ENCODE measurements around the gene RRM2. TPM values are rescaled to one million over a fixed set of nuclear protein-coding genes. Genes with fewer than 3 reads are reported as not detected.
A peak's percentile ranks its signal among the peaks of the same experiment; 100 is the strongest.

Gene RRM2
- polyA plus RNA-seq = 33.2 TPM
- long read RNA-seq, donor 1, partial matches to known transcripts = 0 of 4 reads
- long read RNA-seq, donor 1, other reads (novel, unspliced or antisense) = 0 of 4 reads
- long read RNA-seq, donor 2, transcript RRM2-202 (10 exons, 3,673 nt) = major isoform, 11 of 12 reads
- long read RNA-seq, donor 2, partial matches to known transcripts = 0 of 12 reads
- long read RNA-seq, donor 2, other reads (novel, unspliced or antisense) = 0 of 12 reads
- long read RNA-seq, donor 3 = 0 reads
- long read RNA-seq, donor 4, partial matches to known transcripts = 0 of 2 reads
- long read RNA-seq, donor 4, other reads (novel, unspliced or antisense) = 0 of 2 reads
- long read RNA-seq, donor 5, transcript RRM2-202 (10 exons, 3,673 nt) = major isoform, 6 of 8 reads
- long read RNA-seq, donor 5, partial matches to known transcripts = 0 of 8 reads
- long read RNA-seq, donor 5, other reads (novel, unspliced or antisense) = 0 of 8 reads
- long read RNA-seq, donor 6, transcript RRM2-202 (10 exons, 3,673 nt) = major isoform, 11 of 14 reads
- long read RNA-seq, donor 6, partial matches to known transcripts = 0 of 14 reads
- long read RNA-seq, donor 6, other reads (novel, unspliced or antisense) = 0 of 14 reads
- long read RNA-seq, donor 7, transcript RRM2-202 (10 exons, 3,673 nt) = major isoform, 11 of 11 reads
- long read RNA-seq, donor 7, partial matches to known transcripts = 0 of 11 reads
- long read RNA-seq, donor 7, other reads (novel, unspliced or antisense) = 0 of 11 reads
- long read RNA-seq, donor 8, transcript RRM2-202 (10 exons, 3,673 nt) = major isoform, 9 of 11 reads
- long read RNA-seq, donor 8, partial matches to known transcripts = 0 of 11 reads
- long read RNA-seq, donor 8, other reads (novel, unspliced or antisense) = 0 of 11 reads
- long read RNA-seq, donor 9, transcript RRM2-202 (10 exons, 3,673 nt) = major isoform, 6 of 9 reads
- long read RNA-seq, donor 9, partial matches to known transcripts = 0 of 9 reads
- long read RNA-seq, donor 9, other reads (novel, unspliced or antisense) = 0 of 9 reads
- long read RNA-seq, donor 10, transcript RRM2-202 (10 exons, 3,673 nt) = major isoform, 7 of 7 reads
- long read RNA-seq, donor 10, partial matches to known transcripts = 0 of 7 reads
- long read RNA-seq, donor 10, other reads (novel, unspliced or antisense) = 0 of 7 reads
- long read RNA-seq, donor 11, transcript RRM2-202 (10 exons, 3,673 nt) = major isoform, 7 of 7 reads
- long read RNA-seq, donor 11, partial matches to known transcripts = 0 of 7 reads
- long read RNA-seq, donor 11, other reads (novel, unspliced or antisense) = 0 of 7 reads

- H3K27ac ChIP-seq (ENCODE audit: low read length) = peak within 1 kb of the TSS; percentile 89
- H3K27me3 ChIP-seq (ENCODE audit: control insufficient read depth, insufficient read depth, low read length) = peaks cover 2% of the 10 kb centered on the region
- H3K9me3 ChIP-seq (ENCODE audit: control insufficient read depth, low read depth, low read length) = no peaks in the 10 kb centered on the region
- DNase-seq = peak; percentile 91
- WGBS (ENCODE audit: insufficient coverage, low lambda C conversion rate) = no CpG with 5 or more reads among the region's 81 CpGs
- peaks cover 45% of the 10 kb centered on the region for H3K4me1 ChIP-seq (ENCODE audit: control insufficient read depth, insufficient read depth, low read length)
- peak within 1 kb of the TSS; percentile 66 for H3K4me3 ChIP-seq (ENCODE audit: low read length)
- no peaks in the 10 kb centered on the region for H3K36me3 ChIP-seq (ENCODE audit: control insufficient read depth, insufficient read depth, low read length)
Observed at GRCh38 chr2:10122500-10123280, at the start of gene RRM2. Gene RRM2, plus strand, starts transcription at chr2:10122739. Its CDS starts 60 bp downstream, at chr2:10122799.

- peaks cover 6% of the 10 kb centered on the region for H3K36me3 ChIP-seq (ENCODE audit: control insufficient read depth, insufficient read depth, low read length)
- peaks cover 9% of the 10 kb centered on the region for H3K27me3 ChIP-seq (ENCODE audit: control insufficient read depth, insufficient read depth, low read length)
- peaks cover 14% of the 10 kb centered on the region for H3K4me1 ChIP-seq (ENCODE audit: control insufficient read depth, insufficient read depth, low read length)
- H3K27ac ChIP-seq (ENCODE audit: low read length) = no peak overlapping the region
- H3K9me3 ChIP-seq (ENCODE audit: control insufficient read depth, low read depth, low read length) = no peaks in the 10 kb centered on the region
- no CpG with 5 or more reads among the region's 8 CpGs for WGBS (ENCODE audit: insufficient coverage, low lambda C conversion rate)
- no peak overlapping the region for H3K4me3 ChIP-seq (ENCODE audit: low read length)
- DNase-seq = no peak
Observed at GRCh38 chr2:10073706-10074105, 48.8 kb upstream of the RRM2 start.

- H3K9me3 ChIP-seq (ENCODE audit: control insufficient read depth, low read depth, low read length) = no peaks in the 10 kb centered on the region
- 93% methylated on average over 3 of the region's 13 CpGs for WGBS (ENCODE audit: insufficient coverage, low lambda C conversion rate)
- no peak overlapping the region for H3K27ac ChIP-seq (ENCODE audit: low read length)
- peaks cover 4% of the 10 kb centered on the region for H3K36me3 ChIP-seq (ENCODE audit: control insufficient read depth, insufficient read depth, low read length)
- H3K4me1 ChIP-seq (ENCODE audit: control insufficient read depth, insufficient read depth, low read length) = peaks cover 19% of the 10 kb centered on the region
- DNase-seq = no peak
- peaks cover 9% of the 10 kb centered on the region for H3K27me3 ChIP-seq (ENCODE audit: control insufficient read depth, insufficient read depth, low read length)
- no peak overlapping the region for H3K4me3 ChIP-seq (ENCODE audit: low read length)
Observed at GRCh38 chr2:10075101-10075500, 47.4 kb upstream of the RRM2 start.

- DNase-seq = no peak
- no CpG with 5 or more reads among the region's 9 CpGs for WGBS (ENCODE audit: insufficient coverage, low lambda C conversion rate)
- Histone ChIP-seq H3K27ac (ENCODE audit: low read length) (no peak overlapping the region), H3K9me3 (ENCODE audit: control insufficient read depth, low read depth, low read length) (no peaks in the 10 kb centered on the region), H3K27me3 (ENCODE audit: control insufficient read depth, insufficient read depth, low read length) (peaks cover 12% of the 10 kb centered on the region), H3K4me1 (ENCODE audit: control insufficient read depth, insufficient read depth, low read length) (peaks cover 19% of the 10 kb centered on the region), H3K4me3 (ENCODE audit: low read length) (no peak overlapping the region), H3K36me3 (ENCODE audit: control insufficient read depth, insufficient read depth, low read length) (peaks cover 4% of the 10 kb centered on the region)
Observed at GRCh38 chr2:10075571-10076209, 46.8 kb upstream of the RRM2 start.

GRCh38 chr2:10076511-10076910 is 46.0 kb upstream of the RRM2 start:
- H3K27ac ChIP-seq (ENCODE audit: low read length) = no peak overlapping the region
- H3K9me3 ChIP-seq (ENCODE audit: control insufficient read depth, low read depth, low read length) = no peaks in the 10 kb centered on the region
- H3K4me3 ChIP-seq (ENCODE audit: low read length) = no peak overlapping the region
- H3K27me3 ChIP-seq (ENCODE audit: control insufficient read depth, insufficient read depth, low read length) = peaks cover 18% of the 10 kb centered on the region
- peaks cover 4% of the 10 kb centered on the region for H3K36me3 ChIP-seq (ENCODE audit: control insufficient read depth, insufficient read depth, low read length)
- no peak for DNase-seq
- 86% methylated on average over 1 of the region's 13 CpGs for WGBS (ENCODE audit: insufficient coverage, low lambda C conversion rate)
- peaks cover 19% of the 10 kb centered on the region for H3K4me1 ChIP-seq (ENCODE audit: control insufficient read depth, insufficient read depth, low read length)

- Histone ChIP-seq H3K4me1 (ENCODE audit: control insufficient read depth, insufficient read depth, low read length) (peaks cover 19% of the 10 kb centered on the region), H3K27ac (ENCODE audit: low read length) (no peak overlapping the region), H3K27me3 (ENCODE audit: control insufficient read depth, insufficient read depth, low read length) (peaks cover 22% of the 10 kb centered on the region), H3K9me3 (ENCODE audit: control insufficient read depth, low read depth, low read length) (no peaks in the 10 kb centered on the region), H3K36me3 (ENCODE audit: control insufficient read depth, insufficient read depth, low read length) (peaks cover 4% of the 10 kb centered on the region), H3K4me3 (ENCODE audit: low read length) (no peak overlapping the region)
- WGBS (ENCODE audit: insufficient coverage, low lambda C conversion rate) = no CpG with 5 or more reads among the region's 5 CpGs
- no peak for DNase-seq
Observed at GRCh38 chr2:10076988-10077527, 45.5 kb upstream of the RRM2 start.

GRCh38 chr2:10078001-10078400 is 44.5 kb upstream of the RRM2 start:
- H3K27ac ChIP-seq (ENCODE audit: low read length) = peak overlapping the region; percentile 12
- H3K9me3 ChIP-seq (ENCODE audit: control insufficient read depth, low read depth, low read length) = no peaks in the 10 kb centered on the region
- H3K27me3 ChIP-seq (ENCODE audit: control insufficient read depth, insufficient read depth, low read length) = peaks cover 31% of the 10 kb centered on the region
- peaks cover 15% of the 10 kb centered on the region for H3K4me1 ChIP-seq (ENCODE audit: control insufficient read depth, insufficient read depth, low read length)
- H3K4me3 ChIP-seq (ENCODE audit: low read length) = no peak overlapping the region
- peaks cover 4% of the 10 kb centered on the region for H3K36me3 ChIP-seq (ENCODE audit: control insufficient read depth, insufficient read depth, low read length)
- DNase-seq = no peak
- no CpG with 5 or more reads among the region's 7 CpGs for WGBS (ENCODE audit: insufficient coverage, low lambda C conversion rate)

GRCh38 chr2:10078704-10079265 is 43.8 kb upstream of the RRM2 start:
- H3K27me3 ChIP-seq (ENCODE audit: control insufficient read depth, insufficient read depth, low read length) = peaks cover 39% of the 10 kb centered on the region
- 73% methylated on average over 3 of the region's 12 CpGs for WGBS (ENCODE audit: insufficient coverage, low lambda C conversion rate)
- peak overlapping the region; percentile 52 for H3K4me3 ChIP-seq (ENCODE audit: low read length)
- peak overlapping the region; percentile 54 for H3K27ac ChIP-seq (ENCODE audit: low read length)
- no peak for DNase-seq
- H3K4me1 ChIP-seq (ENCODE audit: control insufficient read depth, insufficient read depth, low read length) = peaks cover 11% of the 10 kb centered on the region
- H3K9me3 ChIP-seq (ENCODE audit: control insufficient read depth, low read depth, low read length) = no peaks in the 10 kb centered on the region
- peaks cover 4% of the 10 kb centered on the region for H3K36me3 ChIP-seq (ENCODE audit: control insufficient read depth, insufficient read depth, low read length)
